Measurements from ENCODE around the gene RNF43.

The RNF43 gene

DNA sequence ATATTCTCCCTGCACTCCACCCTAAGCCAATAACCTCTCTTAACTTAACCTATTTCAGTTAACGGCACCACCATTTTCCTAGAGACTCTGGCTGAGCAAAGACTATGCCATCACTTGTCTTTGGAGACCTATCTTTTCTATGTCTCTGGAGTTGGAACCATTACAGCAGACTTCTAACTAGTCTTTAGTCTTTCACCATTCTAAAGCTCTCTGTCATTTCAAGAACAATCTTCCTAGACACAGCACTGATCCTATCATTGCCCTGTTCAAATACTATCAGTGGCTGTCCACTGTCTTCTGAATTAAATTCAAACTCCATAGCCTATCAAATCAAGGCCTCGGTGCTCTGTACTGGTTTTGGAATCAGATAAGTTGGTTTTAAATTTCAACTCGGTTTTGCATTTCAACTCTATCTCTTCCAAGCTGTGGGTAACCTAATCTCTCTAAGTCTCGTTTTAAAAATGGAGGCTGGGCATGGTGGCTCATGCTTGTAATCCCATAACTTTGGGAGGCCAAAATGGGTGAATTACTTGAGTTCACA lies 31.9 kb downstream of the RNF43 start:
- TF ChIP-seq, protein P1, sequence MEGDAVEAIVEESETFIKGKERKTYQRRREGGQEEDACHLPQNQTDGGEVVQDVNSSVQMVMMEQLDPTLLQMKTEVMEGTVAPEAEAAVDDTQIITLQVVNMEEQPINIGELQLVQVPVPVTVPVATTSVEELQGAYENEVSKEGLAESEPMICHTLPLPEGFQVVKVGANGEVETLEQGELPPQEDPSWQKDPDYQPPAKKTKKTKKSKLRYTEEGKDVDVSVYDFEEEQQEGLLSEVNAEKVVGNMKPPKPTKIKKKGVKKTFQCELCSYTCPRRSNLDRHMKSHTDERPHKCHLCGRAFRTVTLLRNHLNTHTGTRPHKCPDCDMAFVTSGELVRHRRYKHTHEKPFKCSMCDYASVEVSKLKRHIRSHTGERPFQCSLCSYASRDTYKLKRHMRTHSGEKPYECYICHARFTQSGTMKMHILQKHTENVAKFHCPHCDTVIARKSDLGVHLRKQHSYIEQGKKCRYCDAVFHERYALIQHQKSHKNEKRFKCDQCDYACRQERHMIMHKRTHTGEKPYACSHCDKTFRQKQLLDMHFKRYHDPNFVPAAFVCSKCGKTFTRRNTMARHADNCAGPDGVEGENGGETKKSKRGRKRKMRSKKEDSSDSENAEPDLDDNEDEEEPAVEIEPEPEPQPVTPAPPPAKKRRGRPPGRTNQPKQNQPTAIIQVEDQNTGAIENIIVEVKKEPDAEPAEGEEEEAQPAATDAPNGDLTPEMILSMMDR (IDR thresholded peaks at IDR 0.05; ENCODE audit: low read depth, low read length): no peak
- DNase-seq (ENCODE audit: extremely low read depth, low read depth): no peak

DNA sequence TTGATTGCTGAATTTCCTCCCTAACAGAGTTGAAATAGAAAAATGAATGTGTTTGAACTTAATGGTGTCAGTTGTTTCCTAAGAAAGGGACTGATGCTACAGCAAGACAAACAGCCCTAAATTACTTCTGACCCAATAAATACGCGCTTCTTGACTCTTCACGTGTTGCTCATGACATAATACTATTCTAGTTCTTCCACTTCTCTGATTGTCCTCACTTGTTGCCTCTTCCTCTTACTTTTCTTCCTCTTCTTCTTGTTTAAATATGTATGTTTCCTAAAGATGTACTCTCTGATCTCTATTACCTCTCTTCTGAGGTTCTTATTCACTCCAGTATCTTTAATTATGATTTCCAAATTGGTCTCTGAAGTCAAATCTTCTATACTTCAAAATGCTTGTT lies 32.4 kb downstream of the RNF43 start:
- DNase-seq (ENCODE audit: extremely low read depth, low read depth): no peak
- TF ChIP-seq, protein P1 (IDR thresholded peaks at IDR 0.05; ENCODE audit: low read depth, low read length): no peak

DNA sequence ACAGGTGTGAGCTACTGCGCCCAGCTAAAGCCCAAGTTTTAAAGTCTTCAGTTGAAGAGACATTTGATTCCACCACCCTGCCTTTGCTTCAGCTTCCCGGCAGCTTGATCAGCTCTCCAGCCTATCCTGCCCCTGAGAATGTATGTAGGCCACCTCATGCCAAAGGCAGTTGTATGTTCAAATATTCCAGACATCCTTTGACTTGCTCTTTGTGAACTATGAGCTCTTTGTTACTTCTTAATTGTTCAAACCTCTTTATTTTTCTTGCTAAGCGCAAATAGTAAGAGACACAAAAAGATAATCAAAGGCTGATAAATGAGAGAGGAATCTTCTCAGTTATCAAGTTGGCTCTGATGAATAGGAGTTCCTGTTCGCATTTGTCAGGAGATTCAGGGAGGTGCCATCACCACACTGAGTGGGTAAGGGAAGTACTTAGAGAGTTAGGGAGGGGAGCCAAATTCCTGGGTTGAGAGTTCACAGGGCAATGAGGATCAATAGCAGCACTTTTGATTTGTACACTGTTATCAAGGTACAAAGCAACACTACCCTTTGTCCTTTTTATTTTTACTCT lies 33.4 kb downstream of the RNF43 start:
- TF ChIP-seq, protein P1 (IDR thresholded peaks at IDR 0.05; ENCODE audit: low read depth, low read length): no peak

DNA sequence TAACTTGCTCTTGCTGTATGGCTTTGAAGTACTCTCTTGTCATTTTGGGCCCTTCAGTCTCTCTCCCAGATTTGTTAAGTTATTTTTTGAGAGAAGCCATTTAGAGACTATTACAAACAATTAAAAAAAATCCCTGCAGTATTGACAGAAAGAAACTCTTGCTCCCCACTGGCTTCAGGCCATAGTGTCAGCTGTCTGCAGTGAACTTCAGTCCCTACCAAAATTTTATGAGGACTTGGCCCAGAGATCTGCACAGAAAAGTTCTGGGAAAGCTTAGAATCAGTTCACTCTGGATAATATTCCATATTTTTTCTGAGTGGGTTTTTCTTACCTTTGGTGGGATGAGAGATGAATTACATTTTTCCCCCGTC lies 34.5 kb downstream of the RNF43 start:
- no peak for DNase-seq (ENCODE audit: extremely low read depth, low read depth)
- TF ChIP-seq, protein P1 (IDR thresholded peaks at IDR 0.05; ENCODE audit: low read depth, low read length): no peak

More for the DNA sequence above, 33.4 kb downstream of the RNF43 start:
- DNase-seq (ENCODE audit: extremely low read depth, low read depth): no peak

DNA sequence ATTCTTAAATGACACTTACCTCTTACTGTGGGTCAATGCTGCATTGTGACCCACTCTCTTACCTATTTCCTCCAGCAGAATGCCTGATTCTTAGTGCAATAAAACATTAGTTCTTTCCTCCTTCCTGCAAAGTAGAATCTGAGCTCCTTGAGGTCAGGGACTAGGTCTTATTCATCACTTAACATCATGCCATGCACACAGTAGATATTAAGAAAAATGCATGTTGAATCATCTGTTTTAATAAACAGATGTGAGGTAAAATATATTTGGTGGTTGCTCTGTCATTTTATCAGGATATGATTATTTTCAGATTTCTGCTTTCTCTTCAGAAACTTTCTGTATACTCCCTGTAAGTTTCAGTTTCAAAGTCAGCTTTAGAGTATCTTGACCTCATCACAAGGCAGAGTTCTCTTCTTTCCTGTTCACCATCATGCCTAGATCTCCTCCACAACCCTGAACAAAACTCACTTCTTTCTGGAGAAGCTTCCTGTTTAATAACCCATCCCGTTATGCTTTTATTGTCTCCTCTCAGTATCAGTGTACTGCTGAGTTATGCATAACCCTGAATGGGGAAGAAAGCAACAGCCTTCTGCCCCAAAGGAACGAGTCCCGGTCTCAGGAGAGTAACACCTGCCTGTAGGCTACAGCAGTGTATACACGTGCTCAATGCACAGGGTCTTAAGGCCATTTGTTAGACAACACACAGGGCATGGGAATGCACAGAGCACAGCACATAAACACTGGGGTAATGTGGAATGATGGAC lies 35.0 kb downstream of the RNF43 start:
- DNase-seq (ENCODE audit: extremely low read depth, low read depth): no peak
- TF ChIP-seq, protein P1 (IDR thresholded peaks at IDR 0.05; ENCODE audit: low read depth, low read length): no peak

DNA sequence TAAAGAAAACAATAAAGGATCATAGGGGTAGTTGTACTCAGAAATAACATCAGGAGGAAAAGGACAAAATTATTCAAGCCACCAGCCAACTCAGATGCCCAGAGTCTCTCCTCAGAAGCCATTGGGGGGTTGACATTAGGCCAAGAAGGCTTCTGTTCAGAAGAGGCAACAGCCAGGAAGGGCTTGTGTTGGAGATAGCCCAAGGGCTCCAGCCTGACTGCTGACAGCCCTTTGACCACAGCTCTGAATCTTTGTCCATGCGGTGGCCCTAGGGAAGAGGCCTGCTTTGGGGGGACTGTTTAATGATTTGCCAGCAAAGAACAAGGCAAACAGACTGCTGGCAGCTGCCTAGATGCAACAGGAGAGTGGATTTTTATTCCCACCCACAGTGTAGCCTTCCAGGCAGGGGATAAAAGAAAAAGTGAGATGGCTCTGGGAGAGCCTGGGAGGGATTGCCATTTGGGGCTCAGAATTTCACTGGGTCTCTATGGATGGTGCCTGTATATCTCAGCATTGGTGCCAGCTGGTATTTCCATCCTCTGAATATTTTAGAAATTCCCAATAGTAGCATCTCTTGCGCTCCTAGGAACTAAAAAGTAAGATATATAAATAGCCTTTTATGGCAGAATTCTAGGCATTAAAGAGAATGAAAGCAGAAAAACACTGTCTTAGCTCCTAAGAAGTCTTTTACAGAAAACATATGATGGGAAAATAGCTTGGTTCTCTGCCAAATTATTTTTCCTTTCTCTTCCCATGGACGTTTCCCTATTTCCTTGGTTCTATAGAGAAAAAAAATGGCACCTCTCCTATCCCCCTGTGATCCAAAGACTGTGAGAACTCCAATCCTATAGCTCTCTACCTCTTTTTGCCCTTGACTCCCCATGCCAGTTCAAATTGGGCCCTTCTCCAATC lies 36.0 kb downstream of the RNF43 start:
- DNase-seq (ENCODE audit: extremely low read depth, low read depth): no peak

More for the DNA sequence above, 36.0 kb downstream of the RNF43 start:
- TF ChIP-seq, protein P1 (IDR thresholded peaks at IDR 0.05; ENCODE audit: low read depth, low read length): no peak

Data from AG09319 (cell line).